Calu3 (cell line): Measurements from ENCODE around the gene PER2. TPM values are rescaled to one million over a fixed set of nuclear protein-coding genes. Genes with fewer than 3 reads are reported as not detected.
A peak's percentile ranks its signal among the peaks of the same experiment; 100 is the strongest.
"Not testable (repeated sequence)": the region's sequence is repeated elsewhere in the genome, so short reads cannot be mapped to it uniquely, and the experiment has no call there.

Experiments used
- BruUV-seq: library from RNA; stranded (reverse); fragments of 400-500 nt; replicated peaks from 2 replicates; lab custom pipeline; 2021; lab: Mats Ljungman, UMichigan
- CTCF ChIA-PET: fragments of 300-600 bp; sonication (Branson Sonifier 250); formaldehyde crosslinking; loops from one replicate; lab custom pipeline; 2022; ENCODE audit warnings: antibody characterized with exemption; lab: Charles Lee
- DNase-seq: peaks from one replicate; pipeline ENCODE4 v3.0.0; 2022
- H3K27ac Mint-ChIP-seq: one replicate; pipeline ENCODE4 v1.8.0; 2022; ENCODE audit warnings: mixed read lengths; ENCODE audit not compliant: unreplicated experiment
- H3K27me3 Mint-ChIP-seq: one replicate; pipeline ENCODE4 v1.8.0; 2022; ENCODE audit warnings: mixed read lengths; ENCODE audit not compliant: unreplicated experiment
- H3K36me3 Mint-ChIP-seq: one replicate; pipeline ENCODE4 v1.8.0; 2022; ENCODE audit warnings: mild to moderate bottlenecking, moderate library complexity, mixed read lengths; ENCODE audit not compliant: insufficient read depth, unreplicated experiment
- H3K4me1 Mint-ChIP-seq: one replicate; pipeline ENCODE4 v1.8.0; 2022; ENCODE audit warnings: mild to moderate bottlenecking, low read depth, mixed read lengths; ENCODE audit not compliant: unreplicated experiment
- H3K4me3 Mint-ChIP-seq: one replicate; pipeline ENCODE4 v1.8.0; 2022; ENCODE audit warnings: mild to moderate bottlenecking, low read depth, moderate library complexity, mixed read lengths; ENCODE audit not compliant: unreplicated experiment
- H3K9me3 Mint-ChIP-seq: one replicate; pipeline ENCODE4 v1.8.0; 2022; ENCODE audit warnings: low read depth, mixed read lengths; ENCODE audit not compliant: unreplicated experiment
- CTCF ChIP-seq: fragments of 200-600 bp; IDR thresholded peaks from one replicate; pipeline ENCODE4 v1.8.0; 2022; ENCODE audit warnings: antibody characterized with exemption; ENCODE audit not compliant: unreplicated experiment
- intact Hi-C: fragments of 100-400 bp; cut with micrococcal nuclease; formaldehyde crosslinking; loops from one replicate; pipeline ENCODE4 v1.10.0; 2022; ENCODE audit not compliant: unreplicated experiment
- total RNA-seq: library from RNA; stranded (reverse); gene quantifications from 2 replicates; pipeline ENCODE4 v1.2.3, GENCODE V29; 2022

Gene PER2
- total RNA-seq, 1 experiment from 2014 or later = 14.0 TPM

- Mint-ChIP-seq H3K27me3 (no peaks in the 10 kb centered on the region), H3K27ac (no peak overlapping the region), H3K9me3 (peaks cover 3% of the 10 kb centered on the region), H3K4me3 (no peak overlapping the region), H3K4me1 (no peaks in the 10 kb centered on the region), H3K36me3 (peaks cover 5% of the 10 kb centered on the region)
- no peak for DNase-seq
- BruUV-seq = no TSS peak
- CTCF ChIA-PET = no interaction called here
- intact Hi-C loops = no loop called here
- TF ChIP-seq CTCF = no peak
These were observed 39.3 kb upstream of the PER2 start for GRCh38 chr2:238327751-238328150.

- H3K27ac Mint-ChIP-seq = no peak overlapping the region
These were observed 38.5 kb upstream of the PER2 start for GRCh38 chr2:238326801-238327365.

GRCh38 chr2:238325694-238326093 lies 37.3 kb upstream of the PER2 start:
- CTCF ChIA-PET = interaction anchor here (0.6 kb wide), 1 partner anchor 40 kb away, joined by 3 read pairs; no protein-coding TSS in a partner anchor
- no peak for DNase-seq
- BruUV-seq = no TSS peak
- intact Hi-C loops = no loop called here
- no peaks in the 10 kb centered on the region for H3K27me3 Mint-ChIP-seq
- peaks cover 9% of the 10 kb centered on the region for H3K4me1 Mint-ChIP-seq
- H3K36me3 Mint-ChIP-seq = peaks cover 14% of the 10 kb centered on the region
- no peak for TF ChIP-seq CTCF
- H3K4me3 Mint-ChIP-seq = no peak overlapping the region
- H3K27ac Mint-ChIP-seq = no peak overlapping the region
- peaks cover 3% of the 10 kb centered on the region for H3K9me3 Mint-ChIP-seq

More at GRCh38 chr2:238326801-238327365, 38.5 kb upstream of the PER2 start:
- no peak for DNase-seq
- Mint-ChIP-seq H3K36me3 (peaks cover 5% of the 10 kb centered on the region), H3K4me3 (no peak overlapping the region), H3K9me3 (peaks cover 3% of the 10 kb centered on the region), H3K4me1 (peaks cover 3% of the 10 kb centered on the region), H3K27me3 (no peaks in the 10 kb centered on the region)
- TF ChIP-seq CTCF = no peak
- intact Hi-C loops = no loop called here
- CTCF ChIA-PET = no interaction called here
- BruUV-seq = no TSS peak

- H3K9me3 Mint-ChIP-seq, H3K4me1 Mint-ChIP-seq, H3K27ac Mint-ChIP-seq, H3K27me3 Mint-ChIP-seq, BruUV-seq, H3K4me3 Mint-ChIP-seq, CTCF ChIA-PET, DNase-seq: not testable (repeated sequence)
- intact Hi-C loops = loop anchor here (5.0 kb wide), 1 partner anchor 37 kb away; the partner anchor contains the start of gene PER2
- H3K36me3 Mint-ChIP-seq = peaks cover 19% of the 10 kb centered on the region
These were observed 35.8 kb upstream of the PER2 start for GRCh38 chr2:238324248-238324647.

GRCh38 chr2:238322001-238322411 lies 33.6 kb upstream of the PER2 start:
- DNase-seq = no peak
- TF ChIP-seq CTCF = no peak
- H3K27me3 Mint-ChIP-seq = no peaks in the 10 kb centered on the region
- no TSS peak for BruUV-seq
- H3K4me1 Mint-ChIP-seq = peaks cover 9% of the 10 kb centered on the region
- intact Hi-C loops = loop anchor here (5.0 kb wide), 1 partner anchor 35 kb away; the partner anchor contains the start of gene PER2
- CTCF ChIA-PET = no interaction called here
- peaks cover 19% of the 10 kb centered on the region for H3K36me3 Mint-ChIP-seq
- no peak overlapping the region for H3K27ac Mint-ChIP-seq
- H3K9me3 Mint-ChIP-seq = no peaks in the 10 kb centered on the region
- H3K4me3 Mint-ChIP-seq = peak overlapping the region; percentile 72
